HepG2 (cell line): ENCODE measurements around the gene CTF1. TPM values are rescaled to one million over a fixed set of nuclear protein-coding genes. Genes with fewer than 3 reads are reported as not detected.
"Not testable (repeated sequence)": the region's sequence is repeated elsewhere in the genome, so short reads cannot be mapped to it uniquely, and the experiment has no call there.

ENCODE experiments used
- ATAC-seq: fragments of 200-7000 bp; cut with Tn5 transposase; 3 replicates; pipeline ENCODE4 v1.9.1; 2020; ENCODE audit warnings: mild to moderate bottlenecking, moderate library complexity
- BruUV-seq: library from RNA; stranded (reverse); fragments of 400-500 nt; replicated peaks from 2 replicates; lab custom pipeline; 2021; lab: Mats Ljungman, UMichigan
- CTCF ChIA-PET: fragments of 300-600 bp; formaldehyde crosslinking; extraction: SDS; loops from one replicate; lab custom pipeline; 2021; ENCODE audit warnings: low total read pairs, inconsistent platforms, low intra/inter-chr PET ratio; lab: Yijun Ruan, JAX
- POLR2A ChIA-PET: fragments of 350-600 bp; sonication (Branson Sonifier 250); formaldehyde crosslinking; loops from one replicate; lab custom pipeline; 2020; ENCODE audit warnings: antibody characterized with exemption, inconsistent platforms; lab: Yijun Ruan, JAX
- DNase-seq: peaks from one replicate; pipeline ENCODE4 v3.0.0-alpha.2; 2015; ENCODE audit warnings: low spot score
- FAIRE-seq: peaks from 3 replicates; lab custom pipeline; 2011; peaks lifted over from hg19 to GRCh38; lab: Jason Lieb, UNC
- H2AFZ ChIP-seq: one replicate; pipeline ENCODE4 v1.6.1; 2011; ENCODE audit warnings: low read length, inconsistent platforms
- H3K27ac ChIP-seq: fragments of 300-600 bp; 3 replicates; pipeline ENCODE4 v1.8.0; 2011; ENCODE audit warnings: mixed run types, mild to moderate bottlenecking, mixed read lengths, low read length, inconsistent platforms; ENCODE audit not compliant: insufficient read depth; ENCODE audit errors: extremely low read length
- H3K27me3 ChIP-seq, 2 experiments: fragments of 200-600 bp in 1 of 2; 2 replicates in 1 of 2; 3 replicates in 1 of 2; pipeline versions ENCODE4 v1.6.0 to v1.8.0; 2011; ENCODE audit warnings: low read length in 2 of 2, mild to moderate bottlenecking in 2 of 2, moderate library complexity in 2 of 2, inconsistent platforms in 1 of 2; ENCODE audit not compliant: insufficient read depth in 2 of 2, control insufficient read depth in 1 of 2
- H3K36me3 ChIP-seq, 2 experiments: fragments of 200-600 bp in 1 of 2; replicated peaks in 1 of 2; 2 replicates in 1 of 2; 3 replicates in 1 of 2; pipeline versions ENCODE4 v1.5.1 to v1.8.0; 2011; ENCODE audit warnings: low read length in 2 of 2, inconsistent platforms in 1 of 2; ENCODE audit not compliant: insufficient read depth in 2 of 2, control insufficient read depth in 1 of 2
- H3K4me1 ChIP-seq: 2 replicates; pipeline ENCODE4 v1.5.1; 2012; ENCODE audit warnings: low read length, inconsistent platforms; ENCODE audit not compliant: insufficient read depth
- H3K4me2 ChIP-seq: 2 replicates; pipeline ENCODE4 v1.6.0; 2011; ENCODE audit warnings: low read depth, low read length, inconsistent platforms
- H3K4me3 ChIP-seq, 3 experiments: fragments of 200-600 bp in 1 of 3; sonication (generic), shearing (Covaris generic) in 1 of 3; replicated peaks in 1 of 3; 2 replicates each; pipeline ENCODE4 v1.5.1; 2011 to 2016; ENCODE audit warnings: low read length in 3 of 3, inconsistent platforms in 2 of 3, low read depth in 2 of 3, mild to moderate bottlenecking in 2 of 3, control low read depth in 1 of 3, mixed read lengths in 1 of 3; ENCODE audit not compliant: insufficient read depth in 1 of 3
- H3K79me2 ChIP-seq: one replicate; pipeline ENCODE4 v1.6.1; 2011; ENCODE audit warnings: low read length, inconsistent platforms; ENCODE audit not compliant: insufficient read depth
- H3K9ac ChIP-seq: 2 replicates; pipeline ENCODE4 v1.6.0; 2011; ENCODE audit warnings: mild to moderate bottlenecking, low read depth, low read length, inconsistent platforms; ENCODE audit not compliant: insufficient read depth
- H3K9me3 ChIP-seq: 2 replicates; pipeline ENCODE4 v1.5.1; 2012; ENCODE audit warnings: mild to moderate bottlenecking, low read length
- H4K20me1 ChIP-seq: 2 replicates; pipeline ENCODE4 v1.6.0; 2011; ENCODE audit warnings: inconsistent platforms, mild to moderate bottlenecking, low read length, moderate library complexity; ENCODE audit not compliant: insufficient read depth
- SMAD3 ChIP-seq: sonication (generic); formaldehyde crosslinking; IDR thresholded peaks from 2 replicates; pipeline ENCODE4 v1.4.0; 2020; ENCODE audit warnings: missing genetic modification reagents
- ZMYM3 ChIP-seq: sonication (generic); formaldehyde crosslinking; IDR thresholded peaks from 2 replicates; pipeline ENCODE4 v1.5.1; 2020; ENCODE audit warnings: mild to moderate bottlenecking, missing genetic modification reagents
- ZNF468 ChIP-seq: sonication (generic); formaldehyde crosslinking; IDR thresholded peaks from 2 replicates; pipeline ENCODE4 v1.8.0; 2022; ENCODE audit warnings: mild to moderate bottlenecking, moderate library complexity, missing genetic modification reagents
- ZNF629 ChIP-seq: sonication (generic); formaldehyde crosslinking; conservative IDR thresholded peaks from 2 replicates; pipeline ENCODE4 v1.5.0; 2020; ENCODE audit warnings: missing genetic modification reagents
- WGBS: methylation state at CpG from one replicate; pipeline ENCODE4 v1.1.6; 2017; ENCODE audit warnings: low lambda C conversion rate; 5-methylcytosine and 5-hydroxymethylcytosine counted together
- in situ Hi-C: cut with HindIII; loops from 2 replicates; pipeline ENCODE4 v1.10.0; 2017; ENCODE audit warnings: low pct_unique_long_range_greater_than_20kb; ENCODE audit not compliant: extremely low pct_ligation_motif_present
- intact Hi-C: fragments of 100-400 bp; cut with micrococcal nuclease; formaldehyde crosslinking; loops from one replicate; pipeline ENCODE4 v1.10.0; 2022; ENCODE audit not compliant: unreplicated experiment
- polyA plus RNA-seq, 8 experiments: library from polyadenylated mRNA; depleted of rRNA in 3 of 8; stranded (reverse) in 7 of 8; unstranded in 1 of 8; fragments of >200 nt; fragmentation: Illumina TruSeq in 4 of 8; extraction: Trizol in 4 of 8; gene quantifications; 2 replicates each; pipeline versions ENCODE4 v1.2.1 to v1.2.3, GENCODE V29; 2011 to 2016; ENCODE audit warnings: low read depth in 4 of 8, missing spikeins in 1 of 8, mixed read lengths in 1 of 8; ENCODE audit not compliant: insufficient read depth in 1 of 8
- total RNA-seq, 5 experiments: library from RNA; depleted of rRNA; stranded (reverse); fragments of >200 nt; fragmentation: Illumina TruSeq; extraction: Trizol; gene quantifications; 2 replicates each; pipeline ENCODE4 v1.2.3, GENCODE V29; 2016; ENCODE audit warnings: low read depth in 1 of 5

Gene CTF1
- total and polyA plus RNA-seq, 2 of the 13 experiments (the other 11 are each of a cell fraction or from before 2014, with no cell fraction given) = 0.13 to 1.8 TPM

DNA sequence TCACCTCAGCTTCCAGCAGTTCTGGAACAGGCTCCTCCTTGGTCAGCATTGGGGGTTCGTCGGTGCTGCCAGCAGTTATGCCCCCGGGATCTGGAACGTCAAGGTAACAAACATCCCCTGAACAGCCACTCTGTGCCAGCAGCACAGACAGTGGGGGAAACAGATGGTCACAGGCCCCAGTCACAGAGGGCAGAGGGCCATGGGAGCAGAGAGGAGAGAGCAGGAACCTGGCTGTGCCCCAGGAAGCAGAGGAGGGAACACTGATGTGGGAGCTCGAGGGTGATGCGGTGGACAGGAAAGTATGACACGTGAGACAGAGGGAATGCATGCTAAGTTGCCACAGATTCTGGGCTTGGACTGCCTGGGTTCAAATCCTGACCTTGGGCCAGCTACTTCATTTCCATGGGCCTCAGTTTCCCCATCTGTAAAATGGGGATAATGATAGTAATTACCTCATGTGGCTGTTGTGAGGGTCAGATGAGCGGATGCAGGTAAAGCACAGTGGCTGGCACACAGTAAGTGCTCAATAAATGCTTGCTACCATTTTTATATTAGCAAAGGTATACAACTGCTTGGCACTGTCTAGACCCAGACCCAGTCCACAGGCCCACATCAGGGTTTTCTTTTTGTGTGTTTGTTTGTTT, 7.4 kb upstream of the CTF1 start:
- Histone ChIP-seq H3K9ac (no peak overlapping the region), H3K4me2 (no peak overlapping the region), H3K4me1 (peaks cover 12% of the 10 kb centered on the region), H3K79me2 (peaks cover 8% of the 10 kb centered on the region), H3K27ac (no peak overlapping the region), H3K36me3 (peaks cover 6 to 14% of the 10 kb centered on the region in 2 experiments), H3K9me3 (no peaks in the 10 kb centered on the region), H3K27me3 (no peaks in the 10 kb centered on the region), H4K20me1 (no peaks in the 10 kb centered on the region), H2AFZ (no peak overlapping the region), H3K4me3 (no peak overlapping the region)
- no peak for ATAC-seq
- 94% methylated on average over 8 of the region's 8 CpGs for WGBS
- no peak for FAIRE-seq
- TF ChIP-seq ZMYM3 (CRISPR knock-in tag) (peak; percentile 59; the same call in 1 of the 2 replicates), ZNF629 (peak; percentile 90), SMAD3 (CRISPR knock-in tag) (no peak)
- DNase-seq = no peak
- ChIA-PET CTCF (no interaction called here), POLR2A (interaction anchor here (0.5 kb wide), 1 partner anchor 8 kb away, joined by 4 read pairs; no protein-coding TSS in a partner anchor)
- in situ Hi-C loops (no loop called here), intact Hi-C loops (no loop called here)
- BruUV-seq = no TSS peak

DNA sequence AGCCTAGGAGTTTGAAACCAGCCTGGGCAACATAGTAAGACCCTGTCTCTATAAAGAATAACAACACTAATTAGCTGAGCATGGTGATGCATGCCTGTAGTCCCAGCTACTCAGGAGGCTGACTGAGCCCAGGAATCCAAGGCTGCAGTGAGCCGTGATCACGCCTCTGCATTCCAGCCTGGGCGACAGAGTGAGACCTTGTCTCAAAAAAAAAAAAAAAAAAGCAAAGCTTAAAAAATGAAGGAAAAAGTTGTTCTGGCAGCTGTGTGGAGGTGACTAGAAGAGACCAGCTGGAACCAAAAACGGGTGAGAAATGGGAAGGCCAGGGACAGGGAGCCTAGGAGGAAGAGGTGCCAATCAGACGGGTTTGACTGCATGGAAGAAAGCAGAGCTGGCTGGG, 6.7 kb upstream of the CTF1 start:
- no peak for FAIRE-seq
- Histone ChIP-seq H3K4me2 (no peak overlapping the region), H3K79me2 (peaks cover 8% of the 10 kb centered on the region), H2AFZ (no peak overlapping the region), H4K20me1 (no peaks in the 10 kb centered on the region), H3K9me3 (no peaks in the 10 kb centered on the region), H3K36me3 (peaks cover 6 to 12% of the 10 kb centered on the region in 2 experiments), H3K27ac (no peak overlapping the region), H3K4me3 (no peak overlapping the region), H3K4me1 (peaks cover 19% of the 10 kb centered on the region), H3K9ac (no peak overlapping the region), H3K27me3 (no peaks in the 10 kb centered on the region)
- POLR2A ChIA-PET = interaction anchor here (0.8 kb wide), 2 partner anchors 14 to 15 kb away, joined by 3 read pairs; no protein-coding TSS in a partner anchor
- TF ChIP-seq ZNF468 (CRISPR knock-in tag) = no peak
- 95% methylated on average over 5 of the region's 5 CpGs for WGBS
- no peak for DNase-seq
- no peak for ATAC-seq
- intact Hi-C loops (no loop called here), in situ Hi-C loops (loop anchor here (10.0 kb wide), 1 partner anchor 45 kb away; no protein-coding TSS in a partner anchor)
- BruUV-seq = no TSS peak
- CTCF ChIA-PET = no interaction called here

DNA sequence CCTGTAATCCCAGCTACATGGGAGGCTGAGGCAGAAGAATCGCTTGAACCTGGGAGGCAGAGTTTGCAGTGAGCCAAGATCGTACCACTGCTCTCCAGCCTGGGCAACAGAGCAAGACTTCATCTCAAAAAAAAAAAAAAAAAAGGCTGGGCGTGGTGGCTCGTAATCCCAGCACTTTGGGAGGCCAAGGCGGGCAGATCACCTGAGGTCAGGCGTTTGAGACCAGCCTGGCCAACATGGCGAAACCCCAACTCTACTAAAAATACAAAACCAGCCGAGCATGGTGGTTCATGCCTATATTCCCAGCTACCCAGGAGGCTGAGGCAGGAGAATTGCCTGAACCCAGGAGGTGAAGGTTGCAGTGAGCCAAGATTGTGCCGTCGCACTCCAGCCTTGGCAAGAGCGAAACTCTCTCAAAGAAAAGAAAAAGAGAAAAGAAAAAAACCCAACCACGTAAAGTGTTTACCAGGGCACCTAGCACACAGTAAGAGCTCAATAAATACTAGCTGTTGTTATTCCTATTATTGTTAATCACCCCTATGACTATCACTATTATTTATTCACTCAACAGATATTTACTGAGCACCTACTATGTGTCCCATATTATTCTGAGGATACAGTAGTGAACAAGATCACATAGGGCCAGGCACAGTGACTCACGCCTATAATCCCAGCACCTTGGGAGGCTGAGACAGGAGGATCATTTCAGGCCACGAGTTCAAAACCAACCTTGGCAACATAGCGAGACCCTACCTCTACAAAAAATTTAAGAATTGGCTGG, 5.2 kb upstream of the CTF1 start:
- H3K27me3 ChIP-seq, H4K20me1 ChIP-seq, H3K79me2 ChIP-seq, H3K4me3 ChIP-seq, ATAC-seq, H3K9ac ChIP-seq, H3K9me3 ChIP-seq, CTCF ChIA-PET, BruUV-seq, H3K4me2 ChIP-seq, H3K36me3 ChIP-seq, FAIRE-seq, intact Hi-C loops, H3K27ac ChIP-seq, H2AFZ ChIP-seq, DNase-seq: not testable (repeated sequence)
- peaks cover 34% of the 10 kb centered on the region for H3K4me1 ChIP-seq
- POLR2A ChIA-PET = interaction anchor here (1.2 kb wide), 1 partner anchor 16 kb away, joined by 3 read pairs; no protein-coding TSS in a partner anchor
- 96% methylated on average over 15 of the region's 15 CpGs for WGBS
- in situ Hi-C loops = loop anchor here (10.0 kb wide), 1 partner anchor 46 kb away; no protein-coding TSS in a partner anchor
